Measurements from ENCODE around the gene NAGA. TPM values are rescaled to one million over a fixed set of nuclear protein-coding genes. Genes with fewer than 3 reads are reported as not detected.

Gene NAGA
- total RNA-seq, 1 donor from 2014 or later, result 8.9 TPM

- Mint-ChIP-seq H3K4me1 (ENCODE audit: low read depth, unreplicated experiment) (no peaks in the 10 kb centered on the region), H3K4me3 (ENCODE audit: unreplicated experiment) (peak within 1 kb of the TSS; percentile 92), H3K27me3 (ENCODE audit: low read depth, unreplicated experiment) (no peaks in the 10 kb centered on the region), H3K9me3 (ENCODE audit: unreplicated experiment) (peaks cover 7% of the 10 kb centered on the region), H3K36me3 (ENCODE audit: low read depth, unreplicated experiment) (peaks cover 9% of the 10 kb centered on the region), H3K27ac (ENCODE audit: unreplicated experiment) (peak within 1 kb of the TSS; percentile 90)
- H3K9me3 ChIP-seq (ENCODE audit: insufficient read depth, low read depth, low read length), result no peaks in the 10 kb centered on the region
- H3K4me1 ChIP-seq (ENCODE audit: insufficient read depth, low read length), result peaks cover 20% of the 10 kb centered on the region
- H3K4me3 ChIP-seq (ENCODE audit: insufficient read depth, low read depth, low read length), result peak within 1 kb of the TSS; percentile 93
- H3K36me3 ChIP-seq (ENCODE audit: insufficient read depth, low read length), result no peaks in the 10 kb centered on the region
- H3K9ac ChIP-seq (ENCODE audit: low read length), result peak within 1 kb of the TSS; percentile 93
- H3K27me3 ChIP-seq (ENCODE audit: insufficient read depth, low read length), result no peaks in the 10 kb centered on the region
- no peak for TF ChIP-seq CTCF (IDR thresholded peaks at IDR 0.05; ENCODE audit: insufficient read depth, low read depth, low read length)
- no peak for TF ChIP-seq EZH2 (IDR thresholded peaks at IDR 0.05; ENCODE audit: insufficient read depth, low read length)
- FAIRE-seq, result peak; percentile 78
- peak within 1 kb of the TSS; percentile 86 for H2AFZ ChIP-seq (ENCODE audit: low read depth, low read length)
- peak within 1 kb of the TSS; percentile 96 for H3K4me2 ChIP-seq (ENCODE audit: low read length)
- H3K27ac ChIP-seq (ENCODE audit: low read depth, low read length), result peak within 1 kb of the TSS; percentile 96
- no peaks in the 10 kb centered on the region for H4K20me1 ChIP-seq (ENCODE audit: insufficient read depth, low read length)
- peak; percentile 96 for DNase-seq (ENCODE audit: low read depth)
- H3K79me2 ChIP-seq (ENCODE audit: insufficient read depth, low read length), result peaks cover 23% of the 10 kb centered on the region
Measured at GRCh38 chr22:42079319-42080251, 9.0 kb upstream of the NAGA start, which contains the start of gene SMDT1. SMDT1 (plus strand) TSS chr22:42079700; CDS start chr22:42079769, 69 bp downstream.

DNA sequence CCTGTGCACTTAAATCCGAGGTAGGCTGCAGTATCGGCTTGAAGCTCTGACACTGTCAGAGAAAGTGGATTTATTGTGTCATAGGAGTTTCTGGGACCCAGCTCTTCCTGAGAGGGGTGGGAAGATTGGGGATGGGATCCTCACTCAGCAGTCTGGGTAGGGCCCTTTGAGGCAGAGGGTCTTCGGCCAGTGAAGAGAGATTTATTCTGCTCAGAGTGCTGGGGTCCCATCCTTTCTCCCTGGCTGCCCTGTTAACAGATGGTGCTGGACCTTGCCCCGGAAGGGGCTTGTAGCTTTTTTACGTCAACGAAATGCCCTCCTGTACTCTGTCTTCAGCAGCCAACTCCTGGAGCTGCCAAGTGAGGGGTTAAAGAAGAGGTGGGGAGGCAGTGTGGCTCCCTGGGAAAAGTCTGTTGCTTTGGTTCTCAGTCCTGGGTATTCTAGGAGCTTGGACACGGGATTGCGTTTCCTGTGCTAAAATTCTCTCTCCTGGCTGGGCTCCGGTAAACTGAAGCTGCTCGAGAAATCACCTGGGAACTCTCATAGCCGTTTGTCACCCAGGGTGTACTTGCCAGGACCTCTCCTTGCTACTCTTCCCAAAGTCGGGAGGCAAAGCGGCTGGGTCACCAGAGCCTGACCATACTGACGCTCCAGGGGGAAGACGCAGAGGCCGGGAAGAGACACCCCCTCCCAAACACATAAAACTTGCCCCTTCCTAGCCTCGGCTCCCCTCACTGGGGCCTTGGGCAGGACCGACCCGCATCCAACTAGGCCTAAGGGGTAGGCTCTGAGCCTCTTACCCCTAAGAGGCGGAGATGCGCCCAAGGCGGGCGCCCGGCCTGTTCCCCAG is 8.1 kb upstream of the NAGA start:
- DNase-seq (ENCODE audit: low read depth), result no peak
- Mint-ChIP-seq H3K9me3 (ENCODE audit: unreplicated experiment) (peaks cover 7% of the 10 kb centered on the region), H3K27ac (ENCODE audit: unreplicated experiment) (peak overlapping the region; percentile 90), H3K4me1 (ENCODE audit: low read depth, unreplicated experiment) (no peaks in the 10 kb centered on the region), H3K27me3 (ENCODE audit: low read depth, unreplicated experiment) (no peaks in the 10 kb centered on the region), H3K36me3 (ENCODE audit: low read depth, unreplicated experiment) (peaks cover 5% of the 10 kb centered on the region), H3K4me3 (ENCODE audit: unreplicated experiment) (peak overlapping the region; percentile 92)
- H3K4me1 ChIP-seq (ENCODE audit: insufficient read depth, low read length), result peaks cover 20% of the 10 kb centered on the region
- no peak for FAIRE-seq
- peak overlapping the region; percentile 96 for H3K27ac ChIP-seq (ENCODE audit: low read depth, low read length)
- no peaks in the 10 kb centered on the region for H3K27me3 ChIP-seq (ENCODE audit: insufficient read depth, low read length)
- no peaks in the 10 kb centered on the region for H4K20me1 ChIP-seq (ENCODE audit: insufficient read depth, low read length)
- H2AFZ ChIP-seq (ENCODE audit: low read depth, low read length), result peak overlapping the region; percentile 68
- H3K9ac ChIP-seq (ENCODE audit: low read length), result peak overlapping the region; percentile 93
- TF ChIP-seq CTCF (IDR thresholded peaks at IDR 0.05; ENCODE audit: insufficient read depth, low read depth, low read length) (no peak), EZH2 (IDR thresholded peaks at IDR 0.05; ENCODE audit: insufficient read depth, low read length) (no peak)
- H3K4me2 ChIP-seq (ENCODE audit: low read length), result peak overlapping the region; percentile 96
- no peaks in the 10 kb centered on the region for H3K9me3 ChIP-seq (ENCODE audit: insufficient read depth, low read depth, low read length)
- peak overlapping the region; percentile 53 for H3K4me3 ChIP-seq (ENCODE audit: insufficient read depth, low read depth, low read length)
- peaks cover 27% of the 10 kb centered on the region for H3K79me2 ChIP-seq (ENCODE audit: insufficient read depth, low read length)
- H3K36me3 ChIP-seq (ENCODE audit: insufficient read depth, low read length), result no peaks in the 10 kb centered on the region

Measured in astrocyte (in vitro differentiated cells and primary cell).